Ureter (tissue), 1 donor: ENCODE measurements around the gene RAP1GAP2. TPM values are rescaled to one million over a fixed set of nuclear protein-coding genes. Genes with fewer than 3 reads are reported as not detected.

ENCODE experiments used
- DNase-seq: peaks from one replicate; pipeline ENCODE4 v3.0.0-alpha.2; 2020; ENCODE audit warnings: low spot score
- total RNA-seq: library from RNA; stranded (reverse); gene quantifications from one replicate; pipeline ENCODE4 v1.2.4, GENCODE V29; 2023
- donor health status: DM: yes; HTN: yes; CAD: no.

The RAP1GAP2 gene
- total RNA-seq, 1 donor from 2014 or later: 49.2 TPM

DNA sequence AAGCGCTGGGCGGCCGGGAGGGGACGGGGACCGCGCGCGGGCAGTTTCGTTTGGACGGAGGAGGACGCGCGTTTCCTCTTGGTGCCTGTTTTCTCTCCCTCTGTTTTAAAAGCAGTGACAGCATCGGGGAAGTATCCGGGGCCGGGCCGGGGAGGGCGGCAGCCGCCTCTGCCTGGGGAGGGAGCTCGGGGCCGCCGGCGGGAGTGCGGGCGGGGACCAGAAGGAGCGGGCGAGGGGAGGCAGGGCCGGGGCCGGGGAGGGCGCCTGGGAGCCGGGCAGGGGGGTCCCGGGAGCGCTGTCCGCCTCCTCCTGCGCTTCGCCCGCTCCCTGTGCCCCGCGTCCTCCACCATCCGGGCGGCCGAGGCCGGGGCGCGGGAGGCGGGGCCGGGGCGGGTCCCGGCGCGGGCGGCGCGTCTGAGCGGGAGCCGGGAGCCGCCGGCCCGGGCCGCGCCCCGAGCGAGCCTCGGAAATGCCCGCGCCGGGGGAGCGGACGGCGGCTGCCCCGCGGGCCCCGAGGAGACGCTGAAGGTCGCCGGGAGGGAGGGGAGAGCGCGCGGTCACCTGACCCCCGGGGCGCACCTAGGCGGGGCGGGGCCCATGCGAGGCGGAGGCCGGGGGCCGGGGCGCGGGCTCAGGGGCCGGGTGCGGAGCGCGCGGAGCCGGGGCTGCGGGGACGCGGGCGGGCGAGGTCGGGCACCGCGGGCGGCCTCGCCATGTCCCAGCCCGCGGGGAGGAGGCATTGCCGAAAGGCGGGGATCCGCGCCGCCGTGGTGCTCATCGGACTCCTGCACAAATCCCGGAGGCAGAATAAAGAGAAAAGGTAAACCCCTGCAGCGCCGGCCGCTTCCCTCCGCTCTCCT is 57.3 kb downstream of the RAP1GAP2 start:
- DNase-seq: peak; percentile 54

DNA sequence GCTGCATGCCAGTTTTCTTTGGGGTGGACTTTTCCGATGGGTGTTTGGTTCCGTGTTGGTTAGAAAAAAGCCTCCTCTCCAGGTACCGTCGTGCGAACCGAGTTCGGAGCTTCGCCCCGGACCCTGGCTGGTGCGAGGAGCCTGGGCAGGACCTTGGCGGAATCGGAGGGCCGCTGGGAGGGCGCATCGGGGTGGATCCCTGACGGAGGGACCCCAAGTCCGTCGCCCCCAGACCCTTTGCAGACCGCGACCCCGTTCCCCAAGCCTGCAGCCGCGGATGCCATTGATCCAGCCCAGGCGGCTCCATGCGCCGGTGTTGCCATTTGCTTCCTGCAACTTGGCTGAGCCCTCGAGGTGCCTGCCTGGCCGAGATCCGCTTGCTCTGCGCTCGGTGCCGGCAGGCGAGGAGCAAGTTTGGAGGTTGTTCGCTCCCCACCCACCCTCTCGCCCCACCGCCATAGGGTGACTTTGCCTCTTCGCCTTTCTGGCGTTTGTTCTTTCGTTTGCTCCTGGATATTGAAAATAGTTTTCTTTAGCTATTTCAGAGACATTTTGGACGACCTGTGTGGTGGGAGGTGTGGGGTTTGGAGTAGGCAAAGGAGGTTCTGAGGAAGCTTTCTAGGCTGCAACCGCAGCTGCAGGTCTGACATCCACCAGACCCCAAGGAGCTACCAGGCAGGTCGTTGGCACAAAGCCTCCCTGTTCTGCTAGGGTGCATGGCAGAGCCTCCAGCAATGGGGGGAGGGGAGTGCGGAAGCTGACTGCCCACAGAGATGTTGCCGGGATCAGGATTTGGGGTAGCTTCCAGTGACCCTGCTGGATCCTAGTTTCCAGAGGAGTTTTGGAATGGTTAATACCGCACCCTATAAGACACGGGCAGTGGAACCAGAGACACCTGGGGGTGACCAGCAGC is 58.2 kb downstream of the RAP1GAP2 start:
- no peak for DNase-seq

DNA sequence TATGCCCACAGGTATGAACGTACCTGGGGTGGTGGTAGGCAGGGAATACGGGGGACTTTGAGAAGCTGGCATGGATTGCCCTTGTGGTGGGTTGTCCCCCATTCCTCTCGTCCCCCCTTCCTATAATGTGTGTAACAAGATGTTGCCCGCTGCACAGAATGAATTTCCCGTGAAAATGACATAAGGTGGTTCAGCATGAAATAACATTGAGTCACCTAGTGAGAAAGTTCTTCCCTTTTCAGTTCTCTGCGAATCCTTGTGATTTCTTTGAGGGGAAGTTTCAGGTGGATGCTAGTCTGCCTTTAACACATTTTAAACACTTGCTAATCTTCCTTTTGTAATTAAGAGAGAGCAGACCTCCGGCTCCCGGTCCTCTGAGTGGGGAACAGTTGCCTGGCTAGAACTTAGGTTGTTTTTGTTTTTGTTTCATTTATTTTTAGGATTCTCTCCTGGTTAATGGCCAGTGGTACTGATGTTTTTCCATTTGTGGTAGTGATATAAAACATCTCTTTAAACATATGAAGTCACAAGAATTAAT is 58.9 kb downstream of the RAP1GAP2 start:
- no peak for DNase-seq

DNA sequence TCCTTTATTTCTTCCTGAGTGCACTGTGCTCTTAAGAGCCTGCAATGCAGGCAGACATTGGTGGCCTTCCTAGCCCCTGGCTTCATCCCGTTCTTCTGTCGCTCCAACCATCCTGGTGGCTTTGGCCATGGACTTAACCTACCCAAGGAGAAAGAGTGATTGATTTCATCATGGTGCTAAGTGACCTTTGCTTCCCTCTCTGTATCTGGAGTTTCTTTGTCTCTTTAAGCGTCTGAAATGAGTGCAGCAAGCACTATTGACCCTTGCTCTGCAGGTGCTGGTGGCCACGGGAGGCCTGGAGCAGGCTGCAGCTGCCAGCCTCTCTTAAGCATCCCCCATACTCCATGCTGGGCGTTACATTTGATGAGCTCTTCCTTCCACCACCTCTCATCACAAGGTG is 60.5 kb downstream of the RAP1GAP2 start:
- no peak for DNase-seq

DNA sequence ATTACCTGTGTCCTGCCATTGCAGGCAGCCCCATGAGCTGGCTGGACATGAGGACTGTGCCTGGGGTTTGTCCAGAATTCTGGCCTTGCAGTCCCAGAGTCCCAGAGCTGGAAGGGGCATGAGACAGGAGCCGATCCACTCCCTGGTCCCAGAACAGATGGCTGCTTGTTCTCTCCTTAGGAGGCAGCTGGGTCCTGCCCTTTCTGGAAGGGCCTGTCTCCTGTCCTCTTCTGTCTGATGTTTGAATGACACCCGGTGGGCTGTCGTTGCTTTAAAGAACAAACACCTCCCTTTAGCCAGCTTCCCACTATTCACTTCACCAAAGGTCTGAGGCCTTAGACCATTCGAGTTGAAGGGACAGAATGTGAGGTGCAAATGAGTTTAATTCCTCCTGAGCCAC is 63.8 kb downstream of the RAP1GAP2 start:
- no peak for DNase-seq

DNA sequence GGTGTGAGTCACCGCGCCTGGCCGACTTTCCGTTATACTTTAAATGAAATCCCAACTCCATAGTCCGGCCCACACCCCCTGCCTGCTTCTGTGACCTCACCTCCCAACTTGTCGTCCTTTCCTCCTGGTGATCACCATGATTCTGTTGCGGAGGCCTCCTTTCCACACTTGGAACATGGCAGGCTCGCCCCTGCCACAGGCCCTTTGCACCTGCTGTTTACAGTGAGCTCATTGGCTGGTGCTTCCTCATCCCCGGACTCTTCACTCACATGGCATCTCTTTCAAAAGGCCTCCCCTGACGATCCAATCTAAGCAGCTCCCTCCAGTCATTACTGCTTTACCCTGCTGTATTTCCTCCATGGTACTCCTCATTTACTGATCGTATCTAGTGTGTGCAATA is 64.6 kb downstream of the RAP1GAP2 start:
- DNase-seq: no peak

DNA sequence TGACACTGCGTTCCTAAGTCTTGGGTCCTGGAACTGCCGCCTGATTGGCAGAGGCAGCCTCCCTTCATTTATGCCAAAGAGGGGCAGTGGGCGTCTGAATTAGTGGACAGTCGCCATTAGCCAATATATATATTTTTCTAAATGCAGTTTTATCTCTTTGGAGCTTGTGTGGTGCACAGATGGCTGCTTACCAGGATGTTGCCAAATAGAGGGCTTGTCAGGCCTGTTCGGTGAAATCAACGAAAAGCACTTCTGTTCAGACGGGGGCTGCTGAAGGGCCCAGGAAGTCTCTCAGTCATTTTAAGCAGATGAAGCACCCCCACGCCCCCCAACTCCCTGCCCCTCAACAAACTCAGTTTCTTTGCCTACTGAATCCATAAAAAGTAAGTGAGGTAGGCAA is 66.0 kb downstream of the RAP1GAP2 start:
- DNase-seq: no peak

DNA sequence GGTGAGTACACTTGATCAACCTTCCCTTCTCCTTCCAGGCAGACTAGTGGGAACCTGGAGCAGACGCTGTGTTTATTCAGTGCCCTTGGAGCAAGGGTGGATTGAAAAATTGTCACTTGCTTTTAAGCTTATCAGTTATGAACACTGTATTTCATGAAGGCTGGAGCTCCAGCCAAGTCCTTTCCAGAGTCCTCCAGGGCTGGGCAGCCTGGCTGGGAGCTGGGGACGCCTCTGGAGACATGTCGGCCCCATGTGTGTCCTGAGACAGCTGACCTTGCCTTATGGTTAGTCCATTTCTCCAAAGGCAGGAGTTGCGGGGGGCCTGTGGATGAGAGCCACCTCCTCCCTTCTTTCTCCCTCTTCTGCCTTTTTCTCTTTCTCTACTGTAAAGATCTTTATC is 67.0 kb downstream of the RAP1GAP2 start:
- no peak for DNase-seq

DNA sequence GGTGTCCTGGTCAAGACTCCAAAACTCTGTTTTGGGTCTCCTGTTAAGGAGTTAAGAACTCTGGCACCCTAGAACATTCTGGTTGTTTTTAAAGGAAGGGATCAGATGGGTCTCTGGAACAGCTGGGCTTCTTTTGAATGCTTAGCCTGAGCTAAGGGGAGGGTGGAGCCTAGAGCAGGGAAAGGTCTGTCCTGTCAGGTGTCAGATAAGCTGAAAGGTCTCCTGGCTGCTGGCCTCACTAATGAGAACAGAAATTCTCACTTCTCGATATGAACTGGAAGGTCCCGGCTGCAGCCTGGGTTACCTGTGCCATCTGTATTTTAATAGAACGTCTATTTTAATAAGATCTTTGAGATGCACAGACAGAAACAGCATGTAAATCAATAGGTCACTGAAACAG is 69.0 kb downstream of the RAP1GAP2 start:
- no peak for DNase-seq

DNA sequence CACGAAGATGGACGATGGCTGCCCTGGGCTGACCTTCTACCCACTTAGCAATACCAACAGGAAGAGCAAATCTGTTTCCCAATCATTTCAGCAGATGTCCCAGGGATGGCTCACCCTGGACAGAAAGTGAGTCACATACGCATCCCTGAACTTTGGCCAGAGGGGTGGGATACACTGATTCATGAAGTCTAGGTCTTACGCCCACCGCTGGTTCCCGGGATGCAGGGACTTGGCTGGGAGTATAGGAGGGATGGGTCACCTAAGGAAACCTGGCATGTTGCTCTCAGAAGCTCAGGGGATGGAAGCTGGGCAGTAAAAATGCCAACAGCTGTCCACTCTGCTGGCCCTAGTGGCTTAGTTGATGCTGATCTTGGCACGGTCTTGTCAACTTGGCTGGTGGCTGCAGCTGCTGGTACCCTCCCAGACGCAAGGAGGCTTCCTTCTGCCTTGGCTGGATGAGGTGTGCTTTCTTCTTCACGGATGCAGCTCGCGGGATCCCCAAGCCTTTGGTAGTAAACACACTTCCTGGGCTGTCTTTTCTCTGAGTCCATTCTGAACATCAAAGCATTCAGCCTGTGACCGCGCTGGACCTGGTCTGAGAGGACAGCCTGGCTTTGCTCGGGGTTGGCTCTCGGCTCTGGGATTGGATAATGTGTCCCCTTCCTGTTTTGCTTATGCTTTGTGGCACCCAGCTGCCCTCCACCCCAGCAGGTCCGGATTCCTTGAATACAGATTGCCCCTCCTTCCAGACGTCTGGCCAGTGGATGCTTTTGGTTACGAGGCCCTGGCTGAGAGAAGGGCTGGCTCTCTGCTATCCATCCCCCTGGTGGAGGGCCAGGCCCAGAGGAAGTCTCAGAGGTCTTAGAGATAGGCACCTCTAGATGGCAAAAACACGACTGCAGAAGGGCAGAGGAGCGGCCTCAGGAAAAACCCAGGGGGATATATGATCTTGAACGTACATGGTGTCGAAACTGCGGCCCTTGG is 71.5 kb downstream of the RAP1GAP2 start:
- no peak for DNase-seq

DNA sequence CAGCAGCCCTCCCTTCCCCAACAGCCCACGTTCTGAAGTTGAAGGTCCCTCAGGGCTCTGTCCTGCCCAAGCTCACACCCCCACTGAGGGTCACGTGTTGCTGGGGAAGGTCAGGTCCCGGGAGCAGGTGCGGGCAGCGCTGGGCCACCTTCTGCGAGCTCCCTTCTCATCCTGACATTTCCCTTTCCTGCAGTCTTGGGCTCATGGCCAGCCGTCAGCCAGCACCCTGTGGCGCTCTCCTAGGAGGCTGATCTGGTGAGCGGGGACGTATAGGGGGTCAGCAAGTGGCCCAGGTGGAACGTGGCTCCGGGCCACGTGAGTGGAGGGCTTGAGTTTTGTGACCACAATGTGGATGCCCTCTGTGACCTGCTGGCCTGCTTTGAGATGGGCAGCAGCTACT is 73.4 kb downstream of the RAP1GAP2 start:
- no peak for DNase-seq

DNA sequence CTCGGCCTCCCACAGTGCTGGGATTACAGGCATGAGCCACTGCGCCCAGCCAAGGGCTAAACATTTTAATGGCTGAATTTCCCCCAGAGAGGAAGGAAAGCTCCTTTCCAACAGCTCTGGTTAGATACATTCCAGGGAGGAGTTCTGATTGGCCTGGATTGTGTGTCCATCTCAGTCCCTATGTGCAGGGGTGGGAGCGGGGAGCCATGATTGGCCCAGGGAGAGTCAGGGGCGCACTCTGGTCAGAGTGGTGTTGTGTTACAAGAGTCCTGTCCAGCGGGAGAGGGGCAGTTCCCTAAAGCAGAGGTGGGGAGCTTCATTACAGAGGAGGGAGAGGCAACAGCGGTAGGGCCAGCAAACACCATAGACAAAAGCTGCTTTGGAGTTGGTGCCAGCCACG is 75.0 kb downstream of the RAP1GAP2 start:
- DNase-seq: no peak

DNA sequence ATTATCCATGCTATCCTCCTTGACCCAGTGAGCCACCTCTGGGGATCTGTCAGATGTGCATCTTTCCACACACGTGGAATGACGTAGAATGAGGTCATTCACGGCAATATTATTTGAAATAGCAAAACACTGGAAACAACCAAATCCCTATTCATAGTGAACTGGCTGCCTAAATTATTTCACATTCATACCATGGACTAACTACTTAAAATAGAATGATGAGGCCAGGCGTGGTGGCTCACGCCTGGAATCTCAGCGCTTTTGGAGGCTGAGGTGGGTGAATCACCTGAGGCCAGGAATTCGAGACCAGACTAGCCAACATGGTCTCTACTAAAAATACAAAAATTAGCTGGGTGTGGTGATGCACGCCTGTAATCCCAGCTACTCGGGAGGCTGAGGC is 75.5 kb downstream of the RAP1GAP2 start:
- no peak for DNase-seq

DNA sequence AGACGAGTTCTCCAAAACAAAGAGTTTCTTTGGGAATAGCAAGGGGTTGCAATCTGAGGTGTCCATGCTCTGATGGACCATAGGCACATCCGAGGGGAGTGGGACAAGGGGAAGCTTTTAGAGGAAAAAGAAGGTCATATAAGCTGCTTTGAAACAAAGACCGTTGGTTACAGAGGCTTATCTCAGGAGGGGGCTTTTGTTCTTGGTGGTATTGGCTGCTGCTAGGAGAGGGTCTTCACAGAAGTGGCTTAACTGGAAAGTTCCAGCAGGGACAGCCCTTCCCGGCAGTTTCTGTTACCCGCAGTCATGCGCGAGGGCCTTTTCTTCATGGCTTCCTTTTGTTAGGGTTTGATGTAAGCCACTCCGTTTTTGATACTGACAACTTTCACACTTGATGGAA is 76.0 kb downstream of the RAP1GAP2 start:
- no peak for DNase-seq

DNA sequence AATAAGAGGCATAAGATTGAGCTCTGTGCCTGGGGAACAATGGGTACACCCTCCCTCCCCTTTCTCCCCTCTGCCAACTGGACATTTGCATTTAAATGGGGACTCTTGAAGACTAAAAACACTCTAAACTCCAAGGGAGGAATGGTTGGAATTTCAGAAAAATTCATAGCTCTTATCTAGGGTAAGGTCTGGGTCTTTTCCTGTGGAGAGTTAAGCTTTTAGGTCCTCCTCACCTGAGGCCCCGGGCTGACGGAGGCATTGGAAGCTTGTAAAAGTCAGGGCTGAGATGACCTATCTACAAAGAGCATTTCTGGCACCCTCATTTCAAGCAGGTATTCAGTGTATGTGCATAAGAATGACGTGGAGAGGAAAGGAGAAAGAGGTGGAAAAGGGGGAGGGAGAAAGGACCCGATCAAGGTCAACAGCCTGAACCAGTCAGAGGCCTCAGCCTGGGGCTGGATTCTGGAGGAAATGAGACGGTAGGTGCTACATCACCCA is 78.0 kb downstream of the RAP1GAP2 start:
- no peak for DNase-seq

DNA sequence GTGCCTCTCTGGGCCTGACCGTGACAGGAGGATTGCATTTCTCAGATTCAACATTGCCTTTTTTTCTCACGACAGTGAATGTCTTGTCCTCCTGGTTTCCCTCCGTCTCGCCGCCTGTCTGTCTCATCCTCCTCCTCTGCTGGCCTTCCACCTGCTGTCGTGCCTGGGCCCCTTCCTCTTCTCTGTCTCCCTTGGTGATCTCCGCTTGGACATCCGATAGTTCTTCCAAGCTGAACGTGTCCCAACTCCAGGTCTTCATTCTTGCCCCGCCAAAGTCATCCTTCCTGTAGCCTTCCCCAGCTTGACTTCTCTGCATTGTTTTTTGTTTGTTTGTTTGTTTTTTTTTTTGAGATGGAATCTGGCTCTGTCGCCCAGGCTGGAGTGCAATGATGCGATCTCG is 79.4 kb downstream of the RAP1GAP2 start:
- DNase-seq: no peak

DNA sequence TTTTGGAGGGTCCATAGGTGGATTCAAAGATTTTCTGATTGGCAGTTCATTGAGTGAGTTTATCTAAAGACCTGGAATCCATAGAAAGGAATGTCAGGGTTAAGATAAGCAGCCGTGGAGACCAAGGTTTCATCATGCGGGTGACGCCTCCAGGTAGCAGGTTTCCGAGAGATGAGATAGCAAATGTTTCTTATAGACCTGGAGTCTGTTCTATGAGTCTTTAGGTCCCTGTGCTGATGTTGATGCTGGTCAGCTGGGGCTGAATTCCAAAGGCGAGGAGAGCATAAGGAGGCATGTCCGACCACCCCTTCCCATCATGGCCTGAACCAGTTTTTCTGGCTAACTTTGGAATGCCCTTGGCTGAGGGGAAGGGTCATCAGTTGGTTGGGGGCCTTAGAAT is 80.2 kb downstream of the RAP1GAP2 start:
- DNase-seq: no peak

DNA sequence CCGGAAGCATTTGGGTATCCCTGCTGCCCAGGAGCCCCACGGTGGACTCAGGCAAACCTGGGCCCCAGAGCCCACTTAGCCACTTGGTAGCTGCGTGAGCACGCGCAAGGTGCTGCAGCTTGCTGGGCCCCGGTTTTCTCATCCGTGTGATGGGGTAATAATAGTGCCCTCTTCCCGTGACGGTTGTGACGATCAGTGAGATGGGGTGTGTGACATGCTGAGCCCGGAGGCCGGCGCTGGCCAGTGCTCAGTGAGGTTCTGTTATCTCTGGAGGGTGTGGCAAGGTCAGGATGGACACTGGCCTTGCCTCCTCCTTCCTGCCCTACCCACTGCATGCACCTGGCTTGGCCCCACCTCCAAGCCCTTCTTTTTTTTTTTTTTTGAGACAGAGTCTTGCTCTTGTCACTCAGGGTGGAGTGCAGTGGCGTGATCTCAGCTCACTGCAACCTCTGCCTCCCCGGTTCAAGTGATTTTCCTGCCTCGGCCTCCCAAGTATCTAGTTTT is 82.6 kb downstream of the RAP1GAP2 start:
- no peak for DNase-seq

DNA sequence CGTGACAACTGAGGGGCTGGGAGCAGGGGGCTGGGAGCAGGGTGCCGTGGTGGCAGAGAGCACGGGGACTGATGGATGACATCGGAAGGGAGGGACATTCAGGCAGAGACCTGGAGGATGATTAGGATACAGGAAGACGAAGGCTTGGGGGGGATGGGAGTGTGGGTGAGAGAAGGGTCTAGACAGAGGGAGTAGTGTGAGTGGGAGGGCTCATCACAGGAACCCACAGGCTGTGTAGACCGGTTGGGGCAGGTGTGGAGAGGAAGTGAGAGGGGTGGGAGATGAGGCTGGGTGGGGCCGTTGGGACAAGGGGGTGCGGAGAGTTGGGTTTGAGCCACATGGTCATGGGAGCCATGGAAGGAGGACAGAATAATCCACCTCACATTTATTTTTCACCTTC is 83.8 kb downstream of the RAP1GAP2 start:
- DNase-seq: no peak

DNA sequence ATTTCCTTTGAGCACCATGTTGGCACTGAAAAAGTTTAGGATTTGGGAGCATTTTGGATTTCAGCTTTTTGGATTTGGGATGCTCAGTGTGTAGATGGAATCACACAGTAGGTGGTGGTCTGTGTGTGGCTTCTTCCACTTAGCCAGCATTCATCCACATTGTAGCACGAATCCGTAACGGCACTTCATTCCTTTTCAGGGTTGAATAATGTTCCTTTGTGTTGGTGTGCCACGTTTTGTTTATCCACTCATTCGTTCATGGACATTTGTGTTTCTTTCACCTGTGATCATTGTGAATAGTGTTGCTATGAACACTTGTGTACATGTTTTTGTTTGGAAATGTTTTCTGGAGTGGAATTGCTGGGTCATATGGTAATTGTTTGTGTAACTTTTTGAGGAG is 85.1 kb downstream of the RAP1GAP2 start:
- DNase-seq: no peak
